Smooth muscle cell (in vitro differentiated cells): ENCODE data around the gene TMEM163. TPM values are rescaled to one million over a fixed set of nuclear protein-coding genes. Genes with fewer than 3 reads are reported as not detected.

Experiments
- DNase-seq: peaks from one replicate; lab custom pipeline; 2025; ENCODE audit not compliant: unreplicated experiment; lab: John Stamatoyannopoulos, UW
- H2AFZ ChIP-seq: fragments of 200-600 bp; sonication (generic); 2 replicates; pipeline ENCODE4 v1.6.0; 2016; ENCODE audit warnings: antibody characterized with exemption, low read depth, mild to moderate bottlenecking
- H3F3A ChIP-seq: fragments of 200-600 bp; sonication (generic); 2 replicates; pipeline ENCODE4 v1.6.0; 2017; ENCODE audit warnings: antibody characterized with exemption, low read depth
- H3K27ac ChIP-seq: fragments of 200-600 bp; sonication (generic); 2 replicates; pipeline ENCODE4 v1.5.1; 2016; ENCODE audit warnings: low read depth, mild to moderate bottlenecking
- H3K27me3 ChIP-seq: fragments of 200-600 bp; sonication (generic); 2 replicates; pipeline ENCODE4 v1.6.1; 2016; ENCODE audit warnings: low read depth, mild to moderate bottlenecking
- H3K36me3 ChIP-seq: fragments of 200-600 bp; sonication (generic); 2 replicates; pipeline ENCODE4 v1.5.1; 2016; ENCODE audit warnings: low read depth
- H3K4me1 ChIP-seq: fragments of 200-600 bp; sonication (generic); 2 replicates; pipeline ENCODE4 v1.5.1; 2016; ENCODE audit warnings: low read depth
- H3K4me2 ChIP-seq: fragments of 200-600 bp; sonication (generic); 2 replicates; pipeline ENCODE4 v1.6.0; 2016; ENCODE audit warnings: mild to moderate bottlenecking
- H3K4me3 ChIP-seq: fragments of 200-600 bp; sonication (generic); 2 replicates; pipeline ENCODE4 v1.5.1; 2016; ENCODE audit warnings: mild to moderate bottlenecking
- H3K79me2 ChIP-seq: fragments of 200-600 bp; sonication (generic); 2 replicates; pipeline ENCODE4 v1.6.0; 2016; ENCODE audit warnings: low read depth, mild to moderate bottlenecking
- H3K9ac ChIP-seq: fragments of 200-600 bp; sonication (generic); 2 replicates; pipeline ENCODE4 v1.6.0; 2016; ENCODE audit warnings: low read depth
- H3K9me3 ChIP-seq: fragments of 200-600 bp; sonication (generic); replicated peaks from 2 replicates; pipeline ENCODE4 v1.5.1; 2016; ENCODE audit warnings: low read depth
- H4K20me1 ChIP-seq: fragments of 200-600 bp; sonication (generic); 2 replicates; pipeline ENCODE4 v1.6.0; 2016; ENCODE audit warnings: low read depth
- CTCF ChIP-seq: fragments of 200-600 bp; sonication (generic); IDR thresholded peaks from 2 replicates; pipeline ENCODE4 v1.5.1; 2017; ENCODE audit warnings: borderline replicate concordance, mild to moderate bottlenecking, antibody characterized with exemption; ENCODE audit not compliant: insufficient read depth, poor library complexity, severe bottlenecking
- WGBS: methylation state at CpG from one replicate; pipeline ENCODE4 v1.1.7; 2016; ENCODE audit warnings: low lambda C conversion rate; 5-methylcytosine and 5-hydroxymethylcytosine counted together
- polyA plus RNA-seq: library from polyadenylated mRNA; unstranded; fragments of >200 nt; fragmentation: Nextera tagmentation; extraction: Ambion mirVana; gene quantifications from 2 replicates; pipeline ENCODE4 v1.2.1, GENCODE V29; 2016
- total RNA-seq: library from RNA; depleted of rRNA; stranded (reverse); fragments of >200 nt; gene quantifications from 2 replicates; pipeline ENCODE4 v1.2.3, GENCODE V29; 2014

TMEM163 gene
- total and polyA plus RNA-seq, 2 experiments from 2014 or later = 0.31 TPM; not detected in 1

- 76% methylated on average over 8 of the region's 8 CpGs for WGBS
- Histone ChIP-seq H3K4me2 (no peak overlapping the region), H4K20me1 (no peaks in the 10 kb centered on the region), H3K9me3 (no peaks in the 10 kb centered on the region), H3K4me3 (no peak overlapping the region), H3K27ac (no peak overlapping the region), H3K36me3 (no peaks in the 10 kb centered on the region), H3K27me3 (no peaks in the 10 kb centered on the region), H3K79me2 (no peaks in the 10 kb centered on the region), H3K9ac (no peak overlapping the region), H3F3A (no peaks in the 10 kb centered on the region), H2AFZ (no peak overlapping the region), H3K4me1 (no peaks in the 10 kb centered on the region)
- no peak for DNase-seq
- TF ChIP-seq CTCF = no peak
Observed at GRCh38 chr2:134681201-134681600, 37.6 kb downstream of the TMEM163 start.

GRCh38 chr2:134679745-134680144 lies 39.1 kb downstream of the TMEM163 start:
- no peak for DNase-seq
- WGBS = 80% methylated on average over 6 of the region's 6 CpGs
- H3K9me3 ChIP-seq = no peaks in the 10 kb centered on the region
- H3K4me2 ChIP-seq = no peak overlapping the region
- H3K4me3 ChIP-seq = no peak overlapping the region
- no peaks in the 10 kb centered on the region for H3K79me2 ChIP-seq
- H4K20me1 ChIP-seq = no peaks in the 10 kb centered on the region
- H3K27ac ChIP-seq = no peak overlapping the region
- no peak overlapping the region for H3K9ac ChIP-seq
- H3K4me1 ChIP-seq = no peaks in the 10 kb centered on the region
- no peak overlapping the region for H2AFZ ChIP-seq
- no peak for TF ChIP-seq CTCF
- no peaks in the 10 kb centered on the region for H3K36me3 ChIP-seq
- no peaks in the 10 kb centered on the region for H3K27me3 ChIP-seq
- H3F3A ChIP-seq = no peaks in the 10 kb centered on the region

GRCh38 chr2:134679294-134679693 lies 39.5 kb downstream of the TMEM163 start:
- Histone ChIP-seq H4K20me1 (no peaks in the 10 kb centered on the region), H3K9ac (no peak overlapping the region), H3K36me3 (no peaks in the 10 kb centered on the region), H3K9me3 (no peaks in the 10 kb centered on the region), H3K79me2 (no peaks in the 10 kb centered on the region), H3K4me2 (no peak overlapping the region), H3F3A (no peaks in the 10 kb centered on the region), H3K27me3 (no peaks in the 10 kb centered on the region), H3K27ac (no peak overlapping the region), H3K4me1 (no peaks in the 10 kb centered on the region), H2AFZ (no peak overlapping the region), H3K4me3 (no peak overlapping the region)
- WGBS = 97% methylated on average over 4 of the region's 4 CpGs
- no peak for TF ChIP-seq CTCF
- DNase-seq = no peak
